Globus pallidus (tissue), 1 donor: ENCODE results near the gene CRAMP1.
A peak's percentile ranks its signal among the peaks of the same experiment; 100 is the strongest.
"Not testable (repeated sequence)": the region's sequence is repeated elsewhere in the genome, so short reads cannot be mapped to it uniquely, and the experiment has no call there.

Source experiments
- DNase-seq: peaks from one replicate; pipeline ENCODE4 v3.0.0-alpha.2; 2015; ENCODE audit warnings: low spot score

The CRAMP1 gene

DNA sequence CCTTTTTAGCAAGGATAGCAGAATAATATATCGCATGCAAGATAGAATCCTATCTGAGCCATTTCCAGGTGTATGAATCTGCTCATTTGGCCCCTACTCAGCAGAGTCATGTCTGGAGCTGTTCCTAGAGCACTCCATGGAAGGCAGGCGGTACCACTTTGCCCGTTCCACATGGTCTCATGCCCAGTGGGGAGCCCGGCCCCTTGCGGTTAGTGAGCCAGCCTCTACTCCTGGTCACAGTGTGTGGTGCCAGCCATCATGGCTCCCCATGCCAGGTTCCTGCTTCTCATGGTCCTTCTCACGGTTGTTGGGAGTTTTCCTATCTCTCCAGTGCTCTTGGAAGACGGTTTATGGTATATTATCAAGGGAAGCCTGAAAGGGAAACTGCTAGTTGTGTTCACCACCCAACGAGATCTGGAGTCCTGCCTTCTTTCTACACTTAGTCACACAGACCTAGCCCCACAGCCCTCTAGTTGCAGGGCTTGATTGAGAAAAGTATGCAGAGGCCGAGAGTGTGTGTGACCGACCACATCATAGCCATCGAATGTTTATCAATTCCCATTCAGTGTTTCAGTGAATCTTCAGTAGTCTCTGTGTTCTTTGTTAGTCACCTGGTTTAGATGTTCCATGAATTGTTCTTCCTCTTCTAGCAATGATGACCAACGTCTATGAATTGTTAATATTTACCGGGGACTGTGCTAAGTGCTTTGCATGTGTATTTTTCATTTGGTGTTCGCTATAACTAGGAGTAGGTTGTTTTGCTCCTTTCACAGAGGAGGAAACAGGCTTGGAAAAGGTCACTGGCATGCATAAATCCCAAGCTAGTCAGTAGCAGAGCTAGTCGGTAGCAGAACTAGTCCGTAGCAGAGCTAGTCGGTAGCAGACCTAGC is 75.5 kb downstream of the CRAMP1 start:
- DNase-seq, result no peak

DNA sequence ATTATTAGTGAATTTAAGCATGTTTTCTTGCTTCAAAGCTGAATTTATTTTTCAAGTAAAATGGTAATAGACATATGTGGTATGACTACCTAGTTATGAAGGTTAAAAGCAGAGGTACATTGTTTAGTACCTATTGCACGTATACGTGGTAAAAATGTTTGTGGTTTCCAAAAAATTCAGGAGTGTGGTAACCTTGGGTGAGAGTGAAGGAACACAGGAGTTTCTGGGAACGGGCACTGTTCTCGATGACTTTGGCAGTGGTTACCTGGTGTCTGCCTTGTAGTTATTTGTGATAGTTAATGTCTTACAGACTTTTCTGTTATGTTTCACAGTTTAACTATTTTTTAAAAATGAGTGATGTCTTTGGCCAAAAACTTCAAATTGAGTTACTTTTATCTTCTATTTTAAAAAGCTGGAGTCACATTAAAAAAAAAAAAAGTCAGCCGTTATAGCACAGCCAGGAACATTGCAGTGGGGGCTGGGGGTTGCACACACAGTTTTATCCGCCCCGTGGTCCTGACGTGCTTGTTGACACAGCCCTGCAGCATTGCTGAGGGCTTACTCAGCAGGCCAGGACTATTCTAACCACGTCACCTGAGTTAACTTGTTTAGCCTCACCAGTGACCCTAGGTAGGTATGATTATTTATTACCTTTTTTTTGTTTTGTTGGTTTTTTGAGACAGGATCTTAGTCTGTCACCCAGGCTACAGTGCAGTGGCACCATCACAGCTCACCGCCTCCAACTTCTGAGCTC is 76.8 kb downstream of the CRAMP1 start:
- DNase-seq, result no peak

DNA sequence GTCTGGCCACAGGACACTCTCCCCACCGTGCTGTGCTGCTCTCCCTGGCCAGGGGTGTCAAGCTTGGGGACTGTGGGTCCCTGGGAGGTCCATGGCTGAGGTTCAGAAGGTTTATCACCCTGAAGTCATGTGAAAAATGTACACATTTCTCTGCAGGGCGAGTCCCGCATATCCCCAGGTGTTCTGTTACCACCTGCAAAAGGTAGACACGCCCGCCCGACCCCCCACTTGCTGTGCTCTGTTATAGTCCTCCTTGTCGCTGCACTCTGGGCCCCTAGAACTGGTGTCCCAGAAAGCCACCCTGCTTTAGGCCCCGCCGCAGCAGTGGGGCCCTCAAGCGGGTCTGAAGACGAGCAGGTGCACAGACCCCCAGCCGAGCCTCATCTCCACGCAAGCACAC is 77.7 kb downstream of the CRAMP1 start:
- no peak for DNase-seq

DNA sequence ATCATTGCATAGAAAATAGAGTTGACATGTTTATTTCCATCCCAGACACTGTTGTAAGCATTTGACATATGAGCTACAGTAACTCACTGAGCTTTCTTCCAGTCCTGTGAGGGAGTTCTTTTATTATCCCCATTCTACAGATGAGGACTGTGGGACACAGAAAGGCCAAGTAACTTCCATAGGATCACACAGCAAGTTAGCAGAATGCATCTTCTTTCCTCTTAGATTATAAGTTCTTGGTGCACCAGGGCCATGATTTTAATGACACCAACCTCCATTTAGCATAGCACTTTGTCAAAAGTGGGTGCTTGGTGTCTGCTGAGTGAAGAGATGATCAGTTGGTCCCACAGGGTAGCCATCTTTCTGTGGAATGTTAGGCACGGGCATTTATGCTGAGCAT is 78.7 kb downstream of the CRAMP1 start:
- DNase-seq, result no peak

DNA sequence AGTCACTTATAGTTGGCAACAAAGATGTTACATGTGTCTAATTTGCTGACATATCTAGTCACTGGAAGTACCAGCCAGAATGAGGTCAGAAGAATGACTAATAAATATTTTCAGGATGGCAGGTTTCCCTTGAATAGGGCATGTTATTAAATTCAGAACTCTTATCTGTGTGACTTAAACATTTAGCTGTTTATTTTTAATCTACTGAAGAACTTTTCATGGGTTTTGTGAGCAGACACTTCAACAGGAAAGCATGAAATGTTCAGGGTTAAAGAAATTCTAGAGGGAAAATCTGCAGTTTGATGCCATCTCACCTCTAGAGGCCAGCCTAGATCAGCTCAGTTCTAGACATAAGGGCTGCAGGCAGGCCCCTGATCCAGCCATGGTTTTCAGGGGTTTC is 79.1 kb downstream of the CRAMP1 start:
- no peak for DNase-seq

DNA sequence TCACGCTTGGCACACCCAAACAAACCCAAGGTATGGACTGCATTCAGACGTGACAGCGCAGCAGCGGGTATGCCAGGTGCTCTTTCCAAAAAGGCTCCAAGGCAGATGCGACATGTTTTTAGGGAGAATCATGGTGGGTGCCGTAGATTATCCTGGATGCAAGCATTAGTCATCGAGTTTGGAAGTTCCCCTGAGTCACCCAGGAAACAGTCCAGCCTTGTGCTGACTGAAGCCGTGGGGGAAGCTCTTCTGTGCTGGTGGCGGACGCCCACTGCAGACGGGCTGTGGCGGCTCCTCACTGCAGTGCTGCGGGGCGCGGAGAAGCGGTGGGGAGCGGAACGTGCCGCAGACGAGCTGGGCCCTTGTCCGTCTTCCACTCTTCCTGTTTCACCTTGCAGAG is 79.8 kb downstream of the CRAMP1 start:
- DNase-seq, result no peak

DNA sequence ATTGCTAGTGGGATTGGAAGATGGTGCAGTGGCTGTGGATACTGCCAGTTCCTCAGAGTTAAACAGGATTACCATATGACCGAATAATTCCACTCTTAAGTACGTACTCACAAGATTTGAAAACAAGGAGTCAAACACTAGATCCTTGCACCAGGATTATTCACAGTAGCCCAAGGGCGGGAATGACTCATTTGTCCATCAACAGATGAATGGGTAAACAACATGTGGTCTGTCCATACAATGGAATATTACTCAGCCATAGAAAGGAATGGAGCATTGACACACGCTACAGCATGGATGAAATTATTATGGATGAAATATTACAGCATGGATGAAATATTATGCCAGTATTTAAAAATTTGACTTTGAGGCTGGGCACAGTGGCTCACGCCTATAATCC is 84.7 kb downstream of the CRAMP1 start:
- DNase-seq, result no peak

DNA sequence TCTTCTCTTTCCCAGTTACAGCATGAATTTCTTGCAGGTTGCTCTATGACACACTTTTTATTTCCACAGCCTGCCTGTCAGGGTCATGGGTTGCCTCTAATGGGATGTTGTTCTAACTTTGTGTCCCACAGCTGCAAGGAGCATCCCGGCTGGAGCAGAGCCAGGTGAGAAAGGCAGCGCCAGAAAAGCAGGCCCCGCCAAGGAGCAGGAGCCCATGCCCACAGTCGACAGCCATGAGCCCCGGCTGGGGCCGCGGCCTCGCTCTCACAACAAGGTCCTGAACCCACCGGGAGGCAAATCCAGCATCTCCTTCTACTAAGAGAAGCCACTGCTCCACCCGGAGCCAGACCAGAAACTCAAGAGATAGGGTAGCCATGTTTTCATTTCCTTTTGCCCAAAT is 86.5 kb downstream of the CRAMP1 start:
- no peak for DNase-seq

DNA sequence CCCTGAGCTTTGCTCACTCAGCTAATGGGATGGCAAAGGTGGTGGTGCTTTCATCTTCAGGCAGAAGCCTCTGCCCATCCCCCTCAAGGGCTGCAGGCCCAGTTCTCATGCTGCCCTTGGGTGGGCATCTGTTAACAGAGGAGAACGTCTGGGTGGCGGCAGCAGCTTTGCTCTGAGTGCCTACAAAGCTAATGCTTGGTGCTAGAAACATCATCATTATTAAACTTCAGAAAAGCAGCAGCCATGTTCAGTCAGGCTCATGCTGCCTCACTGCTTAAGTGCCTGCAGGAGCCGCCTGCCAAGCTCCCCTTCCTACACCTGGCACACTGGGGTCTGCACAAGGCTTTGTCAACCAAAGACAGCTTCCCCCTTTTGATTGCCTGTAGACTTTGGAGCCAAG is 88.1 kb downstream of the CRAMP1 start:
- no peak for DNase-seq

DNA sequence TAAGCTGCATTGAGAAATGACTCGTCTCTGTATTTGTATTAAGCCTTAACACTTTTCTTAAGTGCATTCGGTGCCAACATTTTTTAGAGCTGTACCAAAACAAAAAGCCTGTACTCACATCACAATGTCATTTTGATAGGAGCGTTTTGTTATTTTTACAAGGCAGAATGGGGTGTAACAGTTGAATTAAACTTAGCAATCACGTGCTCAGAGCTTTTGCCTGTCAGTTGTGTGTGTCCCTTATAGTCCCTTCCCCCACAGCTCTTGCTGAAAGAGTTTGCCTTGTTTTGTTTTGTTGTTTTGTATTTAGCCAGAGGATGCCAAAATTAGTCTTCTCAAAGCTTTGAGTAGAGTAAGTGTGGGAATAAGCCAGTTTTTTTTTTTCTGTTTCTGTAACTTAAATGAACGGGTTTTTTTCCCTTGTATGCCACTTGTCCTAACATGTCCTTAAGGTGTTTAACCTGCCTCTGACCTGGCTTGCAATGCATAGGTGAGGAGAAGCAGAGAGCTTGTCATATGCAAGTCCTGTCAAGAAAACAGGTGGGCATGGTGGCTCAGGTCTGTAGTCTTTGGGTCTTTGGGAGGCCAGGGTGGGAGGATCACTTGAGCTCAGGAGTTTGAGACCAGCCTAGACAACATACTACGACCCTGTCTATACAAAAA is 89.2 kb downstream of the CRAMP1 start:
- no peak for DNase-seq

DNA sequence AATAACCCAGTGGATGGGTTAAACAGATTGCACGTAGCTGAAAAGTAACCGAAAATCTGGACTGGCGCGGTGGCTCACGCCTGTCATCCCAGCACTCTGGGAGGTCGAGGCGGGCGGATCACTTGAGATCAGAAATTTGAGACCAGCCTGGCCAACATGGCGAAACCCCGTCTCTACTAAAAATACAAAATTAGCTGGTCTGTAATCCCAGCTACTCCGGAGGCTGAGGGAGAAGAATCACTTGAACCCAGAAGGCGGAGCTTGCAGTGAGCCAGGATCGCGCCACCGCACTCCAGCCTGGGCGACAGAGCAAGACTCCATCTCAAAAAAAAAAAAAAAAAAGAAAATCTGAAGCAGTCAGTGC is 93.1 kb downstream of the CRAMP1 start:
- DNase-seq, result not testable (repeated sequence)

DNA sequence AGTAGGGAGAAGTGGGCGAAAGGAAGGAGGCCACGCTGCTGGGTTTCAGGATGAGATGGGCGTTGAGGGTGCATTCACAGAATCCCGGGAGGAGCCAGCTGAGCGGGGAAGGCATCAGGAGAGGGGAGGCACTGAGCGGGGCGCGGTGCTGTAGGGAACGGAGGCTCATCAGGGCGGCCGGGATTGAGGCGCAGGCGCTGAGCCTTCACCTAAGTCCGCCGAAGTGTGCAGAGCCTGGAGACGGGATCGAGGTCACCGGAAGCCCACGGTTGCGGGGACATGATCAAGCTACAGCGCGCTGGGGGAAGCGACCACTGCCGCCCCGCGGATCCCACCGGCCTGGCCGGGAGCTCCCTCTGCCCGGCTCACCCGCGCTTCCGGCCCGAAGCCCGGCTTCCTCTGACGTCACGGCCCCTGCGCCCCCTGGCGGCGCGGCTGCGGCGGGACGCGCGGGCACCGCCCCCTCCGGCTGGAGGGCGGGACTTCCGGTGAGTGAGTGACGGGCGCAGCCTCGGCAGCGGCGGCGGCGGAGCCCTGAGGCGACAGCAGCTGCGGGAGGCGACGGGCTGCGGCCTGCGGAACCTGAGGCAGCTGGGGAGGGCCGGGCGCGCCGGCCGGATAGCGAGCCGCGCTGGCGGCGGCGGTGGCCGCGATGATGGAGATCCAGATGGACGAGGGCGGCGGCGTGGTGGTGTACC is 93.7 kb downstream of the CRAMP1 start, which contains the start of gene MAPK8IP3:
MAPK8IP3 (plus strand) TSS at position 508 of the 698 bp plus-strand sequence; CDS start at position 653, 145 bp downstream.
- peak; percentile 88 for DNase-seq

DNA sequence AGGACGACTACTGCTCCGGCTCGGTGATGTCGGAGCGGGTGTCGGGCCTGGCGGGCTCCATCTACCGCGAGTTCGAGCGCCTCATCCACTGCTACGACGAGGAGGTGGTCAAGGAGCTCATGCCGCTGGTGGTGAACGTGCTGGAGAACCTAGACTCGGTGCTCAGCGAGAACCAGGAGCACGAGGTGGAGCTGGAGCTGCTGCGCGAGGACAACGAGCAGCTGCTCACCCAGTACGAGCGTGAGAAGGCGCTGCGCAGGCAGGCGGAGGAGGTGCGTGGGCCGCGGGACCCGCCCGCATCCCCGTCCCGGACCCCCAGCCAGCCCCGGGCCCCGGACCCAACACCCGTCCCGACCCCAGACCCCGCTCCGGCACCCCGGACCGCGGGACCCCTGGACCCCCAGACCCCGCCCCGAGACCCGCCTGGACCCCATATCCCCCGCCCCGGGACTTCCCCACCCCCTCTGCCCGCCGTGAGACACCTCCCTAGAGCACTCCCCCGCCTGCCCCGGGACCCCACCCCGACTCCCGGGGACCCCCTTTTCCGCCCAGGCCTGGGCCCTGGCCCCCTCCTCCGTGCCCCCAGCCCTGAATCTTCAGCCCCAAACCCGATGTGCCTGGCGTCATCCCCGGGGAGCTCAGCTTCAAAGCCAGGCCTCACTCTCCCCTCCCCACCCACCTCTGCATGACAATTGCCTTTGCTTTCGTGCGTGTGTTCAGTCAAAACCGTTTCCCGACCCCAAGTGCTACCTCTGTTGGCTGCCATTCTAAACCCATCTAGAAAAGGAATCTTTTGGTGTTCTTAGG is 94.4 kb downstream of the CRAMP1 start:
- no peak for DNase-seq

DNA sequence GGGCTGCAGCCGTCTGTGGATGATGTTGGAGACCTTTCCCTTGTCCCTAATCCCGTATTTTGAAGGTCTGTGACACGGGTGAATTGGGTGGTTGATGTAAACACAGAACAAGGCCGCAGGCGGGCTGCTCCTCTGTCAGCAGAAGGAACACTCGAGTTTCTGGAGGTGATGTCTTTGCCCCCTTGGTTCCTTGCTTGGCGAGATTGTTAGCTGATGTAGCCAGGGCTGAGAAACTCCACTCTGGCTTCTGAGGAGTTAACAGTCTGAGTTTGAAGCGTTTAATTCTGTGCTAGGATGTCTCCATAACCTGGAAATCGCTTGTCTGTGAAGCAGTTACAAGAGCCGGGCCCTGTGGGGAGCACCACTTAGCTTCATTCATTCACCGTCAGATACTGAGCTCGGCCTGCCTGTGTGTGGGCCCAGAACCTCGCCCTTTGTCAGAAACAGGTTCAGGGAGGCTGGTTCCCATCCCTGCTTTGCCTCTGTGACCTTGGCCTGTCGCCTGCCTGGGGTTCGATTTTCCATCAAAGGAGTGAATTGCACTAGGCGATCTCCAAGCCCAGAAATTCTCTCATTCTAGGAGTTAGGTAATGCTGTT is 95.1 kb downstream of the CRAMP1 start:
- no peak for DNase-seq

DNA sequence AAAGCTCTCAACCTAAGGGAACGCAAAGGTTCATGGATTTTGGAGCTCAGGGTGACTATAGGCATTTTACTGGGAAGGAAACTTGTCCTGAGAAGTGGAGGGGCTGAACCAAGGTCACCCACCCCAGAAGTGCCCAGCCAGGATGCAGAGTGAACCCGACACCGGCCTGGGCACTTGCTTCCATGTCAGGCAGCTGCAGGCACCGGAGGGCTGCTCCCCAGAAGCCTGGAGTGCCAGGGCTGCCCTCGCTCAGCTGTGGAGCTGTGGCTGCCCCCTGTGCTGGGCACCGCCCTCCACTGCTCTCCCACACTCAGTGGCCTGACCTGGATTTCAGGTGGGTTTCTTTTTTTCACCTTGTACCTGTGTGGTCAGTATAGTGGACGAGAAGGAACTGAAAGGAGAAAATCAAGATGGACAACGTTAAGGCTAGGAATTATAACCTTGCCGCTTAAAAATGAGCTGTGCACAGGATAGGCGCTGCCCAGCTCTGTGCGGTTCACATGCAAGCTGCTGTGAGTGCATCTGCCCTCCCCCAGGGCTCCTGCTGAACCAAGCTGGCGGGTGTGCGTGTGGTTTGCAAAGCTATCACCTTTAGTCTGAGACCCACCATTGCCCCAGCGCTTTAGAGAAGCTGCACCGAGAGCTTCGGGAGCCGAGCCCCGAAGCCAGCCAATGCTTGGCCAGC is 96.1 kb downstream of the CRAMP1 start:
- no peak for DNase-seq

DNA sequence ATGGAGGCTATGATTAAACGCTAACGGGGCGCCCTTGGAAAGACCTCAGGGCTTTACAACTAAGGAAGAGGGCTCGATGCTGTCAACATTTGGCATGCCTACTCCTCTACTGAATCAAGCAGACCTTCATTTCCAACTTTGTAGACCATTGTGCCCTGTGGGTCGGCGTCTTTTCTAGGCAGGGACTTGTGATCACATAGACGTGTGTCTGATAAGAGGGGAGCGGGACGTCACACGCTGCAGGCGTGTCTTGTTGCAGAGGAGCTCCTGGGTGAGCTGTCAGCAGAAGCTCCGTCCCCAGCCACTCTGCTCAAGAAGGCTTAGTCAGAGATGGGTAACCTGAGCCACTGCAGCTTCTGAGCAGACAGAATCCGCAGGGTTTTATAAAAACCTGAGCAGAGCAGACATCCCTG is 96.6 kb downstream of the CRAMP1 start:
- no peak for DNase-seq

DNA sequence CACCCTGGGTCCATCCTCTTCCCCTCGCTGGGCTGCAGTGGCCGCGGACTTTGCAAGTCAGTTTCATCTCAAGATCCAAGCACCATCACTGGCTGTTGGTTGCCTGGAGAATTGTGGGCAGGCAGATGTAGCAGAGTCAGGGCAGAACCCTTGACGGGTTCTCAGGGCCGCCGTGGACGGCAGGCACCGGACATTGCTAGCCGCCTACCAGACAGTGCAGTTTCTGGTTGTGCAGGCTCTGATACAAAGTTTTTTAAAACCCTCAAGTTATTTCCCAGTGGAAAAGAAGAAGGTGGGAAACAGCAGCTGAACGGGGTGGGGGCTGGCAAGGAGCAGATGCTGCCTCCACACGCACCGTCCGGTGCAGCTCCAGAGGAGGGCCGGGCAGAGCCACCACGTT is 97.2 kb downstream of the CRAMP1 start:
- DNase-seq, result no peak

DNA sequence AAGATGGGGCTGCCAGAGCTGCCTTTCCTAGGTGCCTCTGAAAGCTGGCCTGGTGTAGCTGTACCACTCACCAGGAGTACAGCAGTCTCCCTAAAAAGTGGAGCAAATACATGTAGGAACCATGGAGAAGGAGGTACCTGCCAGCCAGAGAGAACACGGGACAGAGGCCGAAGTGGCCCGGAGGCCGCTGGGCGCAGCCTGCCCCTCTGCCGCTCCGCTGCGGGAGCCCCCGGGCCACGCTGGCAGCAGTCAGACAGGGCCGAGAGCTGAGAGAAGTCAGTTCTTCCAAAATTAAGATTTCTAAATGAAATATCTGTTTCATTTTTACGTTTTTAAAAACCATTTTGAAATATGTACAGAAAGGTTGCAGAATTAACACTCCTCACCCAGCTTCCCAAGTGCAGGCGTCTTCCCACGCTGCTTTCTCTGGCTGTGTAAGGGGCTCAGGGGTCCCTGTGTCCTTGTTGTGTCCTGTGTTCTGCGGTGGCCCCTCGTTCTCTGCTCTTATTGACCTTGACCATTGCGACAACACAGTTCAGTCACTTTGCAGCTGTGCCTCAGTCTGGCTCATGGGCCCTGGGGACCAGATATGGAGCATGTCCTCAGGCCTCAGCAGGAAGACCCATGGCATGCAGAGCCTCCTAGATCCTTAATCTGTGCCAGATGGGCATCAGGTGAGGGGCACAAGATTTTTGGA is 98.8 kb downstream of the CRAMP1 start:
- DNase-seq, result no peak

DNA sequence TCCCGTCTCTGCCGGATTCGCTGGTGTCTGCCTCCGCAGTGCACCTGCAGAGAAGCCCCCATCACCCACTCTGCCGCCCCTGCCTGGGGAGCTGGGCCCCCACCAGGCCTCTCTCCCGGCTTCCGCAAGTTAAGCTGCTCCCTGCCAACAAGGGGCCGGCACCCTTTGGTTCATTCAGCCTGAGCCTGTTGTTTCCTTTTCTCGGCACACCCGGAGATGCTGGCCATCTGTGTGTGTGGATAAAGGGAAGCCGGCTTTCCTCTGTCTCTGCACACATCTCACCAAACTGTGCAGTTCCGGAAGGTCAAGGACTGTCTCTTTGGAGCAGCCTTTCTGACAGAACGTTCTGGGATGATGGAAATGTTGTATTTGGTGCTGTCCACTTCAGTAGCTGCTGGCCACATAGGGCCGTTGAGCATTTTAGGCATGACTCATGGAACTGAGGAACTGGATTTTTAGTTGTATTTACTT is 100.7 kb downstream of the CRAMP1 start:
- DNase-seq, result no peak

DNA sequence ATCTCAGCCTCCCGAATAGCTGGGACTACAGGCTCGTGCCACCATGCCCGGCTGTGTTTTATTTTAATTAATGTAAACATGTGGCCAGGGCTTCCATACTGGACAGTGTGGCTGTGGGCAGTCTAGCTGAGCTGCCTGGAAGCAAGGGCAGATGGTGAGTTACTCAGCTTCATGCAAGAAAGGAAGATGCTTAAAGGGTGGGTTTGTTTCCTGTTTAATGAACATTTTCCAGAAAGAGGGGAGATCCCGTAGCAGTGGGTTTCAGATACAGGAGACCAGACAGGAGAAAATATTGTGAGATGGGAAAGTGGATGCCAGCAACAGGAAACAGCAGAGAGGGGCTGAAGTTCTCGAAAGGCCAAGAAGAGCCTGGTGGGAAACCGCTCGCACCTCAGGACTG is 101.2 kb downstream of the CRAMP1 start:
- no peak for DNase-seq
